Measurements from ENCODE around the gene FBXL17.

DNA sequence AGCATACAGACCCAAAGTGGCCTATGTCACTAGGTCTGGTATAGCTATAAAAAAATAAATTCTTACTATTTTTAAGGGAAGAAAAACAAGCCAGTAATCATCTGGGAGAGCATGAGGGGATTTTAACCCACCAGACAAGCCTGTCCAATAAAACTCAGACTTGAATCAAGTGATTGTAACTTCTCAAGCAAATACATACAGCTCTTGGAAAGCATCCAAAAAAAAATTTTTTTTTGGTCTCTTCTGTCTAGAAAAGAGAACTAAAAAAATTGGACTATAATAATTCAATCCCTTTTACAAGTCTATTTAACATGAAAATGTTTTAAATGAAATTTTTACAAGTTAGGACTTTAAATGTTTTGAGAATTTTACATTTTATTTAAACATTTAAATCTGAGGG is 61.7 kb downstream of the FBXL17 start:
- TF ChIP-seq, protein P1, sequence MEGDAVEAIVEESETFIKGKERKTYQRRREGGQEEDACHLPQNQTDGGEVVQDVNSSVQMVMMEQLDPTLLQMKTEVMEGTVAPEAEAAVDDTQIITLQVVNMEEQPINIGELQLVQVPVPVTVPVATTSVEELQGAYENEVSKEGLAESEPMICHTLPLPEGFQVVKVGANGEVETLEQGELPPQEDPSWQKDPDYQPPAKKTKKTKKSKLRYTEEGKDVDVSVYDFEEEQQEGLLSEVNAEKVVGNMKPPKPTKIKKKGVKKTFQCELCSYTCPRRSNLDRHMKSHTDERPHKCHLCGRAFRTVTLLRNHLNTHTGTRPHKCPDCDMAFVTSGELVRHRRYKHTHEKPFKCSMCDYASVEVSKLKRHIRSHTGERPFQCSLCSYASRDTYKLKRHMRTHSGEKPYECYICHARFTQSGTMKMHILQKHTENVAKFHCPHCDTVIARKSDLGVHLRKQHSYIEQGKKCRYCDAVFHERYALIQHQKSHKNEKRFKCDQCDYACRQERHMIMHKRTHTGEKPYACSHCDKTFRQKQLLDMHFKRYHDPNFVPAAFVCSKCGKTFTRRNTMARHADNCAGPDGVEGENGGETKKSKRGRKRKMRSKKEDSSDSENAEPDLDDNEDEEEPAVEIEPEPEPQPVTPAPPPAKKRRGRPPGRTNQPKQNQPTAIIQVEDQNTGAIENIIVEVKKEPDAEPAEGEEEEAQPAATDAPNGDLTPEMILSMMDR (IDR thresholded peaks at IDR 0.05), result no peak
- TF ChIP-seq ZFX (IDR thresholded peaks at IDR 0.05; ENCODE audit: borderline replicate concordance), result no peak

Data from 22Rv1 (cell line).